HepG2 (cell line): ENCODE data around the gene MT1M. TPM values are rescaled to one million over a fixed set of nuclear protein-coding genes. Genes with fewer than 3 reads are reported as not detected.

Experiments
- CBFB ChIP-seq: sonication (generic); formaldehyde crosslinking; IDR thresholded peaks from 2 replicates; pipeline ENCODE4 v1.4.0; 2020; ENCODE audit warnings: missing genetic modification reagents
- MAZ ChIP-seq, 2 experiments: sonication (generic) in 1 of 2; formaldehyde crosslinking in 1 of 2; IDR thresholded peaks; 2 replicates each; pipeline versions ENCODE4 v1.5.0 to v1.6.1; 2012 to 2020; ENCODE audit warnings: low read depth in 2 of 2, mild to moderate bottlenecking in 2 of 2, borderline replicate concordance in 1 of 2, improper control_type of control experiment in 1 of 2, low read length in 1 of 2, missing genetic modification reagents in 1 of 2, moderate library complexity in 1 of 2
- NFIC ChIP-seq: IDR thresholded peaks from 2 replicates; pipeline ENCODE4 v1.6.1; 2012; ENCODE audit warnings: mild to moderate bottlenecking, low read length, inconsistent platforms
- PHF8 ChIP-seq: sonication (generic); formaldehyde crosslinking; IDR thresholded peaks from 2 replicates; pipeline ENCODE4 v1.5.0; 2020; ENCODE audit warnings: missing genetic modification reagents
- POLR2G ChIP-seq: fragments of 200-400 bp; formaldehyde crosslinking; IDR thresholded peaks from 2 replicates; pipeline ENCODE4 v1.6.1; 2018; ENCODE audit warnings: mild to moderate bottlenecking, low read depth, low read length, moderate library complexity
- YY1 ChIP-seq: IDR thresholded peaks from 2 replicates; pipeline ENCODE4 v1.6.1; 2011; ENCODE audit warnings: low read length, low read depth, moderate library complexity, mild to moderate bottlenecking; ENCODE audit not compliant: insufficient read depth, insufficient replicate concordance
- ZFX ChIP-seq: sonication (generic); formaldehyde crosslinking; IDR thresholded peaks from 2 replicates; pipeline ENCODE4 v1.4.0; 2020; ENCODE audit warnings: mild to moderate bottlenecking, low read depth, missing genetic modification reagents, moderate library complexity
- ZNF101 ChIP-seq: sonication (generic); formaldehyde crosslinking; IDR thresholded peaks from 2 replicates; pipeline ENCODE4 v1.4.0; 2020; ENCODE audit warnings: mild to moderate bottlenecking, low read depth, missing genetic modification reagents, borderline replicate concordance
- ZNF343 ChIP-seq: sonication (generic); formaldehyde crosslinking; IDR thresholded peaks from 2 replicates; pipeline ENCODE4 v1.4.0; 2020; ENCODE audit warnings: mild to moderate bottlenecking, missing genetic modification reagents
- ZNF484 ChIP-seq: sonication (generic); formaldehyde crosslinking; IDR thresholded peaks from 2 replicates; pipeline ENCODE4 v1.5.1; 2020; ENCODE audit warnings: mild to moderate bottlenecking, low read depth, missing genetic modification reagents, borderline replicate concordance
- ZNF589 ChIP-seq: sonication (generic); formaldehyde crosslinking; conservative IDR thresholded peaks from 2 replicates; pipeline ENCODE4 v1.8.0; 2022; ENCODE audit warnings: mild to moderate bottlenecking, moderate library complexity, missing genetic modification reagents
- polyA plus RNA-seq, 8 experiments: library from polyadenylated mRNA; depleted of rRNA in 3 of 8; stranded (reverse) in 7 of 8; unstranded in 1 of 8; fragments of >200 nt; fragmentation: Illumina TruSeq in 4 of 8; extraction: Trizol in 4 of 8; gene quantifications; 2 replicates each; pipeline versions ENCODE4 v1.2.1 to v1.2.3, GENCODE V29; 2011 to 2016; ENCODE audit warnings: low read depth in 4 of 8, missing spikeins in 1 of 8, mixed read lengths in 1 of 8; ENCODE audit not compliant: insufficient read depth in 1 of 8
- total RNA-seq, 5 experiments: library from RNA; depleted of rRNA; stranded (reverse); fragments of >200 nt; fragmentation: Illumina TruSeq; extraction: Trizol; gene quantifications; 2 replicates each; pipeline ENCODE4 v1.2.3, GENCODE V29; 2016; ENCODE audit warnings: low read depth in 1 of 5
- TF ChIP-seq, protein P1 (sequence below): sonication (generic); formaldehyde crosslinking; IDR thresholded peaks from 2 replicates; pipeline ENCODE4 v1.9.0; 2021; ENCODE audit warnings: missing genetic modification reagents, mild to moderate bottlenecking, borderline replicate concordance
- TF ChIP-seq, protein P2 (sequence below): sonication (generic); formaldehyde crosslinking; IDR thresholded peaks from 2 replicates; pipeline ENCODE4 v1.4.0; 2020; ENCODE audit warnings: mild to moderate bottlenecking, missing genetic modification reagents
- TF ChIP-seq, protein P3 (sequence below): sonication (generic); formaldehyde crosslinking; IDR thresholded peaks from 2 replicates; pipeline ENCODE4; 2020; ENCODE audit warnings: missing genetic modification reagents, mild to moderate bottlenecking, borderline replicate concordance
- TF ChIP-seq, protein P4 (sequence below): sonication (generic); formaldehyde crosslinking; IDR thresholded peaks from 2 replicates; pipeline ENCODE4 v1.4.0; 2020; ENCODE audit warnings: missing genetic modification reagents
- TF ChIP-seq, protein P5 (sequence below): sonication (generic); formaldehyde crosslinking; IDR thresholded peaks from 2 replicates; pipeline ENCODE4 v1.4.0; 2020; ENCODE audit warnings: missing genetic modification reagents, borderline replicate concordance

The MT1M gene
- total and polyA plus RNA-seq, 2 of the 13 experiments (the other 11 are each of a cell fraction or from before 2014, with no cell fraction given): 4.6 TPM; not detected in 1

DNA sequence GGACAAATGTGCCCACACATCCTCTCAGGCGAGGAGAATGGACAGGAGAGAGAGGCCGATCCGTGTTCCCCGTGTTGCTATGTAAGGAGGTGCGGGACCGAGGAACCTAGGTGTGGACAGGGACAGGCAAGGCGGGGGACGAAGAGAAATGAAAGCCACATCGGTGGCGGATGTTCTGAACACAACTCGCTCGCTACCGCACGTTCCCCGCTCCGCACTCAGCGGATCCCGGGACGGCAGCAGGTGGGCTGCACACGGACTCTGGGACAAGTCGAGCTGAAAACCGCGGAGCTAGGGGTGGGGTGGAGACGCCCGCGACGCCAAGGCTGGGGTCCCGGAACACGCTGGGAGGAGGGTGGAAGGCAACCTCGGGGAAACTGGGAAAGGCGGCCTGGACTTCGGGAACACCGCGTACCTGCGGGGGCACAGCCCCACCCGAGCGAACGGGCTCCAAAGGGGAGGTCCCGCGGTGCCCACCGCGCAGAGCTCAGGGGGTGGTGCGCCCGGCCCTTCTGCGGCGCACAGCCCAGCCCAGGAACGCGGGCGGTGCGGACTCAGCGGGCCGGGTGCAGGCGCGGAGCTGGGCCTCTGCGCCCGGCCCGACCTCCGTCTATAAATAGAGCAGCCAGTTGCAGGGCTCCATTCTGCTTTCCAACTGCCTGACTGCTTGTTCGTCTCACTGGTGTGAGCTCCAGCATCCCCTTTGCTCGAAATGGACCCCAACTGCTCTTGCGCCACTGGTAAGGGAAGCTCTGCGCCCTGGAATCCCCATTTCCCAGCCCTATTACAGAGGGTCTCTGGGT lies 7.1 kb upstream of the MT1M start, which contains the start of gene MT1E (continued):
- TF ChIP-seq, protein P1, sequence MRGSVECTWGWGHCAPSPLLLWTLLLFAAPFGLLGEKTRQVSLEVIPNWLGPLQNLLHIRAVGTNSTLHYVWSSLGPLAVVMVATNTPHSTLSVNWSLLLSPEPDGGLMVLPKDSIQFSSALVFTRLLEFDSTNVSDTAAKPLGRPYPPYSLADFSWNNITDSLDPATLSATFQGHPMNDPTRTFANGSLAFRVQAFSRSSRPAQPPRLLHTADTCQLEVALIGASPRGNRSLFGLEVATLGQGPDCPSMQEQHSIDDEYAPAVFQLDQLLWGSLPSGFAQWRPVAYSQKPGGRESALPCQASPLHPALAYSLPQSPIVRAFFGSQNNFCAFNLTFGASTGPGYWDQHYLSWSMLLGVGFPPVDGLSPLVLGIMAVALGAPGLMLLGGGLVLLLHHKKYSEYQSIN (CRISPR knock-in tag): no peak
- no peak for TF ChIP-seq ZNF101
- no peak for TF ChIP-seq NFIC
- TF ChIP-seq, protein P2, sequence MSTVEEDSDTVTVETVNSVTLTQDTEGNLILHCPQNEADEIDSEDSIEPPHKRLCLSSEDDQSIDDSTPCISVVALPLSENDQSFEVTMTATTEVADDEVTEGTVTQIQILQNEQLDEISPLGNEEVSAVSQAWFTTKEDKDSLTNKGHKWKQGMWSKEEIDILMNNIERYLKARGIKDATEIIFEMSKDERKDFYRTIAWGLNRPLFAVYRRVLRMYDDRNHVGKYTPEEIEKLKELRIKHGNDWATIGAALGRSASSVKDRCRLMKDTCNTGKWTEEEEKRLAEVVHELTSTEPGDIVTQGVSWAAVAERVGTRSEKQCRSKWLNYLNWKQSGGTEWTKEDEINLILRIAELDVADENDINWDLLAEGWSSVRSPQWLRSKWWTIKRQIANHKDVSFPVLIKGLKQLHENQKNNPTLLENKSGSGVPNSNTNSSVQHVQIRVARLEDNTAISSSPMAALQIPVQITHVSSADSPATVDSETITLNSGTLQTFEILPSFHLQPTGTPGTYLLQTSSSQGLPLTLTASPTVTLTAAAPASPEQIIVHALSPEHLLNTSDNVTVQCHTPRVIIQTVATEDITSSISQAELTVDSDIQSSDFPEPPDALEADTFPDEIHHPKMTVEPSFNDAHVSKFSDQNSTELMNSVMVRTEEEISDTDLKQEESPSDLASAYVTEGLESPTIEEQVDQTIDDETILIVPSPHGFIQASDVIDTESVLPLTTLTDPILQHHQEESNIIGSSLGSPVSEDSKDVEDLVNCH (CRISPR knock-in tag): no peak
- TF ChIP-seq, protein P3, sequence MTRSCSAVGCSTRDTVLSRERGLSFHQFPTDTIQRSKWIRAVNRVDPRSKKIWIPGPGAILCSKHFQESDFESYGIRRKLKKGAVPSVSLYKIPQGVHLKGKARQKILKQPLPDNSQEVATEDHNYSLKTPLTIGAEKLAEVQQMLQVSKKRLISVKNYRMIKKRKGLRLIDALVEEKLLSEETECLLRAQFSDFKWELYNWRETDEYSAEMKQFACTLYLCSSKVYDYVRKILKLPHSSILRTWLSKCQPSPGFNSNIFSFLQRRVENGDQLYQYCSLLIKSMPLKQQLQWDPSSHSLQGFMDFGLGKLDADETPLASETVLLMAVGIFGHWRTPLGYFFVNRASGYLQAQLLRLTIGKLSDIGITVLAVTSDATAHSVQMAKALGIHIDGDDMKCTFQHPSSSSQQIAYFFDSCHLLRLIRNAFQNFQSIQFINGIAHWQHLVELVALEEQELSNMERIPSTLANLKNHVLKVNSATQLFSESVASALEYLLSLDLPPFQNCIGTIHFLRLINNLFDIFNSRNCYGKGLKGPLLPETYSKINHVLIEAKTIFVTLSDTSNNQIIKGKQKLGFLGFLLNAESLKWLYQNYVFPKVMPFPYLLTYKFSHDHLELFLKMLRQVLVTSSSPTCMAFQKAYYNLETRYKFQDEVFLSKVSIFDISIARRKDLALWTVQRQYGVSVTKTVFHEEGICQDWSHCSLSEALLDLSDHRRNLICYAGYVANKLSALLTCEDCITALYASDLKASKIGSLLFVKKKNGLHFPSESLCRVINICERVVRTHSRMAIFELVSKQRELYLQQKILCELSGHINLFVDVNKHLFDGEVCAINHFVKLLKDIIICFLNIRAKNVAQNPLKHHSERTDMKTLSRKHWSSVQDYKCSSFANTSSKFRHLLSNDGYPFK: no peak
- TF ChIP-seq POLR2G: peak; percentile 98
- TF ChIP-seq YY1: peak; percentile 44
- TF ChIP-seq CBFB: peak; percentile 49; the same call in 1 of the 2 replicates
- TF ChIP-seq MAZ (IDR thresholded peaks at IDR 0.05; ENCODE audit: borderline replicate concordance, low read depth, low read length): no peak
- TF ChIP-seq MAZ (CRISPR knock-in tag; IDR thresholded peaks at IDR 0.05; ENCODE audit: low read depth): peak; percentile 66; the same call in 1 of the 2 replicates
- peak; percentile 80 for TF ChIP-seq ZFX
- peak; percentile 64; the same call in 1 of the 2 replicates for TF ChIP-seq PHF8 (CRISPR knock-in tag)
- TF ChIP-seq, protein P4, sequence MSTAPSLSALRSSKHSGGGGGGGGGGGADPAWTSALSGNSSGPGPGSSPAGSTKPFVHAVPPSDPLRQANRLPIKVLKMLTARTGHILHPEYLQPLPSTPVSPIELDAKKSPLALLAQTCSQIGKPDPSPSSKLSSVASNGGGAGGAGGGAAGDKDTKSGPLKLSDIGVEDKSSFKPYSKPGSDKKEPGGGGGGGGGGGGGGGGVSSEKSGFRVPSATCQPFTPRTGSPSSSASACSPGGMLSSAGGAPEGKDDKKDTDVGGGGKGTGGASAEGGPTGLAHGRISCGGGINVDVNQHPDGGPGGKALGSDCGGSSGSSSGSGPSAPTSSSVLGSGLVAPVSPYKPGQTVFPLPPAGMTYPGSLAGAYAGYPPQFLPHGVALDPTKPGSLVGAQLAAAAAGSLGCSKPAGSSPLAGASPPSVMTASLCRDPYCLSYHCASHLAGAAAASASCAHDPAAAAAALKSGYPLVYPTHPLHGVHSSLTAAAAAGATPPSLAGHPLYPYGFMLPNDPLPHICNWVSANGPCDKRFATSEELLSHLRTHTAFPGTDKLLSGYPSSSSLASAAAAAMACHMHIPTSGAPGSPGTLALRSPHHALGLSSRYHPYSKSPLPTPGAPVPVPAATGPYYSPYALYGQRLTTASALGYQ (CRISPR knock-in tag): no peak
- TF ChIP-seq ZNF589 (CRISPR knock-in tag): no peak
- TF ChIP-seq, protein P5, sequence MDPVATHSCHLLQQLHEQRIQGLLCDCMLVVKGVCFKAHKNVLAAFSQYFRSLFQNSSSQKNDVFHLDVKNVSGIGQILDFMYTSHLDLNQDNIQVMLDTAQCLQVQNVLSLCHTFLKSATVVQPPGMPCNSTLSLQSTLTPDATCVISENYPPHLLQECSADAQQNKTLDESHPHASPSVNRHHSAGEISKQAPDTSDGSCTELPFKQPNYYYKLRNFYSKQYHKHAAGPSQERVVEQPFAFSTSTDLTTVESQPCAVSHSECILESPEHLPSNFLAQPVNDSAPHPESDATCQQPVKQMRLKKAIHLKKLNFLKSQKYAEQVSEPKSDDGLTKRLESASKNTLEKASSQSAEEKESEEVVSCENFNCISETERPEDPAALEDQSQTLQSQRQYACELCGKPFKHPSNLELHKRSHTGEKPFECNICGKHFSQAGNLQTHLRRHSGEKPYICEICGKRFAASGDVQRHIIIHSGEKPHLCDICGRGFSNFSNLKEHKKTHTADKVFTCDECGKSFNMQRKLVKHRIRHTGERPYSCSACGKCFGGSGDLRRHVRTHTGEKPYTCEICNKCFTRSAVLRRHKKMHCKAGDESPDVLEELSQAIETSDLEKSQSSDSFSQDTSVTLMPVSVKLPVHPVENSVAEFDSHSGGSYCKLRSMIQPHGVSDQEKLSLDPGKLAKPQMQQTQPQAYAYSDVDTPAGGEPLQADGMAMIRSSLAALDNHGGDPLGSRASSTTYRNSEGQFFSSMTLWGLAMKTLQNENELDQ (CRISPR knock-in tag): peak; percentile 41; the same call in 1 of the 2 replicates
- peak; percentile 35; the same call in 1 of the 2 replicates for TF ChIP-seq ZNF343 (CRISPR knock-in tag)
- TF ChIP-seq ZNF484: no peak
